HG03025 (cell line): ENCODE results near the gene POU2AF2.
"Not testable (repeated sequence)": the region's sequence is repeated elsewhere in the genome, so short reads cannot be mapped to it uniquely, and the experiment has no call there.

ENCODE experiments used
- ATAC-seq: cut with Tn5 transposase; IDR thresholded peaks from one replicate; pipeline ENCODE4 v1.9.1; 2021; ENCODE audit warnings: mild to moderate bottlenecking, moderate library complexity; ENCODE audit not compliant: unreplicated experiment, low FRiP score

The POU2AF2 gene

DNA sequence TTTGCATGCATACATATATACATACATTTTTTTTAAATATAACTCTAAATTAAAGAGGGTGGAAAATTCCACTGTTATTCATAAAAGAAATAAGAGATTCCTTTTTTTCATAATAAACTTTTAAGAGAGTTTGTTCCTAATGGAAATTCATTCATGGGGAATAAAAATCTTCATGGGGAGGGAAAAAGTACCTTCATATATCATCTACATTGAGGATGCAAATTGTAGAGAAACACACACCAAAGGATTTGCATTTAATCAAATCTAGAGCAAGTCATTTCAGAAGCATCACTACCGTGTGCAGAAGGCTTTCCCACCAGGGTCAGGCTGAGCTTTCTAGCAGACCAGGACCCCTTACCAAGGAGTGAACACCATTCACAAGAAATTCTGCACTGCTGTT lies at the start of gene POU2AF2:
Gene POU2AF2, plus strand, starts transcription at position 301 of the 400 bp plus-strand sequence. CDS start 129 bp downstream, outside the sequence.
- no peak for ATAC-seq

GRCh38 chr11:111200010-111200534 lies 45.5 kb upstream of the POU2AF2 start:
- ATAC-seq: no peak

DNA sequence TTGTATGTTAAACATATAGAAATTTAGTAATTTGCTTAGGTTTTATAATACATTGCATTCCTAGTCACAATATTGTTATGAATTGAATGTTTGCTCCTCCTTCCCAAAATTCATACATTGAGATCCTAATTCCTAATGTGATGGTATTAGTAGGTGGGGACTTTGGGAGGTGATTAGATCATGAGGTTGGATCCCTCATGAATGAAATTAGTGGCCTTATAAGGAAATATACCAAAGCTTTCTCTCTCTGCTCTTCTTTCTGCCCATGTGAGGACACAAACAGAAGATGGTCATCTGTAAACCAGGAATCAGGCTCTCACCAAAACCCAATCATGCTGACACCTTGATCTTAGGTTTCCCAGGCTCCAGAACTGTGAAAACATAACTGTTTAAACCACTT lies 41.3 kb upstream of the POU2AF2 start:
- ATAC-seq: no peak

DNA sequence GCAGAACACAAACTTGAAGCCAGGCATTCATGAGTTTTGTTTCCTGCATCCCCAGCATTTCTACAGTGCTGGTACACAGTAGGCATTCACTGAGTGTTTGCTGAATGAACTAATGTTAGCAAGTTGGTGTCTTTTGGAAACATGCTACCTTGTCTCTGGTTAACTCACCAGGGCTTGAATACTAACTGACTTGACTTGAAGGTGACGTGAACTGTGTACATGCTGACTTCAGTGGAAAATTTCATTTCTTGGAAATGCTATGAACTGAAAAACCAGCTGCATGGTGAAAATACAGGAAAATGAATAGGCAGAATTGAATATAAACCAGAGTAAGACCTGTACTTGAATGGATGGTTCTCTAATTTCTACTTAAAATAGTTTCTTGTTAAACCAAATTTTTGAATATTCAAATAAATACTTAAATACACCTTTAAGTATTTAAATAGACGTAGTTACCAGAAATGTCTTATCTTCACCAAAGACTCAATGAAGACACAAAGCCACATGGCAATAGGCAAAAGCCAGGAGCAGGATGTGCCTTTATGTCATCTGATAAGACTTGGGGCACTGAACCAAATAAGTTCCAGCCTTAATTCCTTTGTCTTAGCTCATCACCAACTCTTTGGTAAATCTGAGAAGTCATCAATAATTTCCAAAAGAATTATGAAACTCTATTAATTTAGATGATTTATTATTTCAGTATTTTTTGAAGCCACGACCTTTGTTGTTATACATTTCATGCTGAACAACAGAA lies 39.7 kb upstream of the POU2AF2 start:
- no peak for ATAC-seq

- no peak for ATAC-seq
These were observed 39.1 kb upstream of the POU2AF2 start for GRCh38 chr11:111206472-111206871.

DNA sequence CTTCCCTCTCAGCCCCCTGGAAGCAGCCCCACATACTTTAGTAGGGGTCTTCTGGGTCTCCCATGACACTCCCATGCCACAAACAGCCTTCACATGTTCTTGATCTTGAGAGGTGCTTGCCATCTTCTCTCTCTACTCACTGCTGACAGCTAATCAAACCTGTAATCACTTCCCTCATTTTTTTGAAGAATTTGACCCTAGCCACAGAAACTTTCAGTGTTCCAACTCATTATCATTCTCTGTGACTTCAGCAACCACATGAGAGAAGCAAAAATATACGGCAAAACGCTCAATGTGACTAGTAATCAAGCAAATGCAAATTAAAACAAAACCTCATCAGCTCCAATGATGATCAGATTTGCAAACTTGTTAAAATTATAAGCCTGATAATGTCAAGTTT lies 38.3 kb upstream of the POU2AF2 start:
- ATAC-seq: no peak

- ATAC-seq: no peak
These were observed 35.8 kb upstream of the POU2AF2 start for GRCh38 chr11:111209543-111210355.

DNA sequence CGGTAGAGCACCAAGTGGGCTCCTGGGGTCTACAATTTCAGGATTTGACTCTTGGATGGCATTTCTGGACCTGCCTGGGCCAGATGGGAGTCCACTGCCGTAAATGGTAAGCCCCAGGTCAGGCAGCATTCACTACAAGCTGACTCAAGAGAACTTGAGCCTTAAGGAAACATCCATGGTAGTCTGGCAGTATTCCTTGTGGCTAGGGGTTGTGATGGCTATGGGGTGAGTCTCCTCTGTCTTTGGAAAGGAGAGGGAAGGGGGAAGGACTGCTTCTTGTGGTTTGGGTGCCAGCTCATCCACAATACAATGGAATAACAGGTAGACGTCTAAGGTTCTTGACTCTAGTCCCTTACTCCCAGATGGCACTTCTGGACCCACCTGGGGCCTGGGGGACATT lies 32.3 kb upstream of the POU2AF2 start:
- ATAC-seq: no peak

DNA sequence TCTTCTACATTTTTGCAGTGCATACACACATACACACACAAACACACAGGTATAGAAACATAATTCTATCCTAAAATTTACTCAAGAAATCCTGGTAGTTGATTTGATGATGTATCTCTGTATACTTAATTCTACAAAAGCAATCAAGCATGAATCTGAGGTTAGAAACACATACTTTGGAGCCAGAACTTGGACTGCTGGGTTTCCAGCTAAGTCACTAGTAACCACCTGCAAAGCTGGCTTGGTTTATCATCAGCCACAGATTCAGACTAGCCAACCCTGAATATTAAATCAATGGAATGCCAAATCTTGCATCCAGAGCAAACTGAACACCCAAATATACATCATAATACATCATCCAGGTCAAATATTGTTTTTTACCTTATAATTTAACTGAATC lies 24.8 kb upstream of the POU2AF2 start:
- no peak for ATAC-seq

- ATAC-seq: no peak
These were observed 24.3 kb upstream of the POU2AF2 start for GRCh38 chr11:111221208-111221607.

- ATAC-seq: not testable (repeated sequence)
These were observed 23.6 kb upstream of the POU2AF2 start for GRCh38 chr11:111221936-111222335.

- ATAC-seq: not testable (repeated sequence)
These were observed 22.6 kb upstream of the POU2AF2 start for GRCh38 chr11:111222821-111223455.

DNA sequence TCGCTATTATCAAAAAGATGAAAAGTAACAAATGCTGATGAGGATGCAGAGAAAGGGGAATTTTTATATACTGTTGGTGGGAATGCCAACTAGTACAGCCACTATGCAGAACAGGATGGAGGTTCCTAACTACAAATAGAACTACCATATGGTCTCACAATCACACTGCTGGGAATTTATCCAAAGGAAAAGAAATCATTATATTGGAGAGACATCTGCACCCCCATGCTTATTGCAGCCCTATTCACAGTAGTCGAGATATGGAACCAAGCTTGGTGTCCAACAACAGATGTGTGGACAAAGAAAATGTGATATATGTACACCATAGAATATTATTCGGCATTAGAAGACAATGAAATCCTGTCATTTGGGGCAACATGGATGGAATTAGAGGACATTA lies 19.6 kb upstream of the POU2AF2 start:
- no peak for ATAC-seq

DNA sequence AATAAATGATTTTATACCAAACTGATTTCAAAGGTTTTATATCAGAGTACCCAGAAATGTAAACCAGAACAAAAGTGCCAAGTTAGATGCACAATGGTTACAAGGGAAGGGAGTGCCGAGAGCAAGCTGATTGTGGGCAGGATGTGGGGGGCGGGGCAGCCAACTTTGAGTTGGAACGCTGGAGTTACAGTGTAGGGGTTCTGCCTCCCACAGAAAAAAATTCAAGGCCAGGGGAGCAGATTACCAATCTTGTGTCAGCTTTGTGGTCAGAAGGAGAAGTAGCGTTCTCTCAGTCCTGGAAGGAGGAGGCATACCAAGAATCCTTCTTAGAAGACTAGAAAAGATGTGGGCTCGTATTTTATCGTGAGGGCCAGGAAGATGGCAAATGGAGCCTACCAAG lies 15.9 kb upstream of the POU2AF2 start:
- ATAC-seq: no peak

DNA sequence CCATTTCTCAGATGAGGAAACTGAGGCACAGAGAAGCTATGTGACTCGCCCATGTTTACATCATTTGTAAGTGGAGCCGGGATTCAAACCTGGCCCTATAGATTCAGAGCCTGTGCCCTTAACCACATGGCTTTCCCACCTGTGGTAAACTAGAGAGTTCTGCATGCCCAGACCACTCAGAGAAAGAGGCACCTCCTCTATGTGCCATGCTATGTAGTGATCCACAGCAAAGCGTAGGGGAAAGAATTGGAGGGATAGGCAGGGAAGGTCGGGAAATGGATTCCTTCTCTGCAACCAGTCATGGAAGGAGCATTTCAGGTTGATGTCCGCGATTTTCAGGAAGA lies 15.4 kb upstream of the POU2AF2 start:
- ATAC-seq: peak; percentile 16

DNA sequence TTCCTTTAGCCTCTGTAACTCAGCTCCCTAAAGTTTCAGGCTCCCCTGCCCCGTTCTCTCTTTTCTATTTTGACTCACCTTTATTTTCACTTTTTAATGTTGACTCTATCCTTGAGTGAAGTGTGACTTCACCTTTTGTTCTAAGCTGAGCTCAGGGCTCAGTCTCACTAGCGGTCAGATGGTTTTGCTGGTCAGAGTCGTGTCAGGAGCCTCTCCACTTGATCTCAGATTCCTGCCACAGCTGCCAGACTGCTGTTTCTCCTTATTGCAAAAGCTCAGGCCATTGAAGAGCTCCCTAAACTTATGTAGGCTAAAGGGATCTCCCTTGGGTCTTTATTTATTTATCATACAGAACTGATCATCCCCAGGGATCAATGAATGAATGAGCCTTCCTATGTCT lies 13.7 kb upstream of the POU2AF2 start:
- no peak for ATAC-seq

DNA sequence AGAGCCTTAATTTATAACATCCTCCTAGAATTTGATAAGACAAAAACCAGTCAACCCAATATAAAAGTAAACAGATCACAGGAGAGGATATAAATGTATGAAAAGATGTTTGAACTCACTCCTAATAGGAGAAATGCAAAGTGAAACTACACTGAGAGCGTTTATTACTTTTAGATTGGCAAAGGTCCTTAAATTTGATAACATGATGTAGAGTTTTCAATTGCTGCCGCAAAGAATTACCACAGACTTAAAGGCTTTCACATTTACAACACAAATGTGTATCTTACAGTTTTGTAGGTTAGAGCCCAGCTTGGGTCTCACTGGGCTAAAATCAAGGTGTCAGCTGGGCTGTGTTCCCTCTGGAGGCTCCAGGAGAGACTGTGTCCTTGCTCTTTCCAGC lies 9.1 kb upstream of the POU2AF2 start:
- ATAC-seq: no peak

DNA sequence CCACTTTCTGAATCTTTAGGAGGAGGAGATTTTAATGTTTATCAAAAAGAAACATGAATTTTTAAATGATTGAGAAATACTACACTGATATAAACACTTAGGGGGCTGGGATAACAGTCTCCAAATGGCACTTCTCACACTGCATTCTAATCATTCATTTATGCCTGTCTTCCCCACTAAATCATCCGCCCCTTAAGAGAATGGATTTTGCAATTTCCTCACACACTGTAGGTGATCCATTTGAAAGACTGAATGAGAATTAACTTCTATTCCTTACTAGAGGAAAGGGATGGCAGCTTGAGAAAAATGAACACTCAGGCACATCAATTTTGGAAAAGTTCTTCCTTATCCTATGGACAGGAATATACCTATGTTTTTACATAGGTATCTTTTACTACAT lies 7.6 kb upstream of the POU2AF2 start:
- no peak for ATAC-seq

GRCh38 chr11:111246956-111247355 lies 1.4 kb downstream of the POU2AF2 start:
- ATAC-seq: no peak

DNA sequence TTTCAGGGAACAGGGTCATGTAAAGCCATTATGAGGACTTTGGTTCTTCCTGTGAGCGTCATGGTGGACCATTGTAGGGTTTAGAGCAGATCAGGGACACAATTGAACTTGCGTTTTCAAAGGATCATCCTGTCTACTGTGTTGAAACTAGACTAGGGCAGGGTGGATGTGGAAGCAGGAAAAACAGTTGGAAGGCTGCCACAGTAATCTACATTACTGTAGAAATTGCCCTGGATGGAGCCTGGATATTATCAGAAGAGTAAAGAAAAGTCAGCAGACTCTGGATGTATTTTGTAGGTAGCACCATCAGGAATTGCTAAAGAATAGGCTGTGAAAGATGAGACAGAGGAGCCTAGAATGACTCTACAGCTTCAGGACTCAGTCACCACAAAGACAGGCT lies 5.4 kb downstream of the POU2AF2 start:
- no peak for ATAC-seq

DNA sequence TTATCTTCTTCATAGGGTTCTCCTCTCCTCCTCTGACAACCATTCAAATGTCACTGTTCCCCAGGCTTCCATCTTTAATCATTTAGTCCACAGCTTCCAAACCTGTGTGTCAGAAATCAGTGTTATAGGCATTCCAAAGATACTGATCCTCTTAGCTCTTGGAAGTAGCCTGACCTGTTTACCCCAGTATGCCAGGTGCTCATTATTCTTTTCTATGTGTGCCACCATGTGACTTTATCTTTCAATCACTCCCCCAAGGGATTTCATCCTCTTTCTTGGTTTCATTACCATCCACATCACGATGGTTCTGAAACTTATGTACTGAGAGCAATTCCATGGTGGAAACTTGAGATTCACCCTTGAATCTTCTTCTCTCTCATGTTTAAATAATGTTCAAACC lies 7.6 kb downstream of the POU2AF2 start:
- ATAC-seq: no peak
